Kidney (tissue), 14 donors: ENCODE results near the gene JMJD4. TPM values are rescaled to one million over a fixed set of nuclear protein-coding genes. Genes with fewer than 3 reads are reported as not detected.
A peak's percentile ranks its signal among the peaks of the same experiment; 100 is the strongest.

Experiments
- DNase-seq, 5 donors: peaks; one replicate each; pipeline ENCODE4 v3.0.0-alpha.2; 2013 to 2020
- FAIRE-seq: peaks from 2 replicates; lab custom pipeline; 2012; peaks lifted over from hg19 to GRCh38; lab: Jason Lieb, UNC
- H3K27ac ChIP-seq, 2 donors: one replicate each; pipeline ENCODE4 v1.7.0; 2013; ENCODE audit warnings: low read depth in 2 of 2, low read length in 2 of 2, inconsistent platforms in 1 of 2
- H3K27me3 ChIP-seq: one replicate; pipeline ENCODE4 v1.7.1; 2013; ENCODE audit warnings: low read length, inconsistent platforms; ENCODE audit not compliant: control insufficient read depth, insufficient read depth
- H3K36me3 ChIP-seq, 3 donors: one replicate each; pipeline versions ENCODE4 v1.7.0 to v1.7.1; 2013; ENCODE audit warnings: low read length in 3 of 3, control low read depth in 1 of 3, inconsistent platforms in 1 of 3; ENCODE audit not compliant: insufficient read depth in 3 of 3, control insufficient read depth in 2 of 3
- H3K4me1 ChIP-seq, 3 donors: one replicate each; pipeline versions ENCODE4 v1.7.0 to v1.7.1; 2013; ENCODE audit warnings: low read length in 3 of 3, inconsistent platforms in 1 of 3, low read depth in 1 of 3; ENCODE audit not compliant: control insufficient read depth in 2 of 3, insufficient read depth in 2 of 3
- H3K4me3 ChIP-seq, 3 donors: one replicate each; pipeline versions ENCODE4 v1.7.0 to v1.8.1; 2013; ENCODE audit warnings: low read length in 3 of 3, control low read depth in 1 of 3, inconsistent platforms in 1 of 3
- H3K9ac ChIP-seq, 3 donors: one replicate each; pipeline versions ENCODE4 v1.7.0 to v1.7.1; 2013; ENCODE audit warnings: low read length in 3 of 3, control low read depth in 1 of 3, inconsistent platforms in 1 of 3
- H3K9me3 ChIP-seq, 3 donors: one replicate each; pipeline versions ENCODE4 v1.7.0 to v1.7.1; 2013; ENCODE audit warnings: low read length in 3 of 3, control low read depth in 1 of 3, inconsistent platforms in 1 of 3; ENCODE audit not compliant: control insufficient read depth in 2 of 3, insufficient read depth in 1 of 3
- intact Hi-C: fragments of 100-400 bp; cut with DNase I; formaldehyde crosslinking; loops from one replicate; pipeline ENCODE4 v1.11.1; 2022
- polyA plus RNA-seq: library from polyadenylated mRNA; stranded (reverse); fragments of 350-450 nt; fragmentation: Illumina TruSeq; extraction: RNeasy Lipid Tissue Mini Kit (QIAGEN cat#74804); gene quantifications from one replicate; pipeline ENCODE4 v1.2.3, GENCODE V29; 2014; ENCODE audit warnings: low read depth, low replicate concordance; ENCODE audit not compliant: insufficient read depth
- total RNA-seq: library from RNA; stranded (reverse); fragmentation: NEBNext Ultra II Directional; extraction: Animal tissue kit (Norgen Biotek cat#: 25700); gene quantifications from one replicate; pipeline ENCODE4 v1.2.1, GENCODE V29; 2021
- TF ChIP-seq, protein P1 (sequence below): IDR thresholded peaks from 3 replicates; pipeline ENCODE4 v1.5.1; 2012; ENCODE audit warnings: mild to moderate bottlenecking, moderate library complexity, borderline replicate concordance; ENCODE audit not compliant: insufficient read depth; ENCODE audit errors: extremely low read depth
- donor health status: control.
- donor health status: control.
- donor health status: control.
- donor health status: control.
- donor health status: control.
- donor health status: DM: yes; HTN: yes; CAD: no.
- donor health status: Normal renal cell carcinoma (clear cell type).

JMJD4 gene
- total and polyA plus RNA-seq, 2 donors from 2014 or later: 12.6 to 15.9 TPM

GRCh38 chr1:227771326-227771725 lies 36.2 kb upstream of the JMJD4 start:
- DNase-seq (peak in 1 of 5 donors; percentile 49), FAIRE-seq (no peak)
- no peak overlapping the region for H3K4me3 ChIP-seq
- no peak overlapping the region for H3K9ac ChIP-seq
- intact Hi-C loops: no loop called here
- TF ChIP-seq, protein P1, sequence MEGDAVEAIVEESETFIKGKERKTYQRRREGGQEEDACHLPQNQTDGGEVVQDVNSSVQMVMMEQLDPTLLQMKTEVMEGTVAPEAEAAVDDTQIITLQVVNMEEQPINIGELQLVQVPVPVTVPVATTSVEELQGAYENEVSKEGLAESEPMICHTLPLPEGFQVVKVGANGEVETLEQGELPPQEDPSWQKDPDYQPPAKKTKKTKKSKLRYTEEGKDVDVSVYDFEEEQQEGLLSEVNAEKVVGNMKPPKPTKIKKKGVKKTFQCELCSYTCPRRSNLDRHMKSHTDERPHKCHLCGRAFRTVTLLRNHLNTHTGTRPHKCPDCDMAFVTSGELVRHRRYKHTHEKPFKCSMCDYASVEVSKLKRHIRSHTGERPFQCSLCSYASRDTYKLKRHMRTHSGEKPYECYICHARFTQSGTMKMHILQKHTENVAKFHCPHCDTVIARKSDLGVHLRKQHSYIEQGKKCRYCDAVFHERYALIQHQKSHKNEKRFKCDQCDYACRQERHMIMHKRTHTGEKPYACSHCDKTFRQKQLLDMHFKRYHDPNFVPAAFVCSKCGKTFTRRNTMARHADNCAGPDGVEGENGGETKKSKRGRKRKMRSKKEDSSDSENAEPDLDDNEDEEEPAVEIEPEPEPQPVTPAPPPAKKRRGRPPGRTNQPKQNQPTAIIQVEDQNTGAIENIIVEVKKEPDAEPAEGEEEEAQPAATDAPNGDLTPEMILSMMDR: no peak
- peaks cover 5 to 17% (median 8%) of the 10 kb centered on the region in 3 donors for H3K36me3 ChIP-seq
- no peak overlapping the region for H3K27ac ChIP-seq
- H3K27me3 ChIP-seq: no peaks in the 10 kb centered on the region
- H3K9me3 ChIP-seq: peaks cover 0 to 2% (median 0%) of the 10 kb centered on the region in 3 donors
- H3K4me1 ChIP-seq: peaks cover 0 to 7% (median 0%) of the 10 kb centered on the region in 3 donors

DNA sequence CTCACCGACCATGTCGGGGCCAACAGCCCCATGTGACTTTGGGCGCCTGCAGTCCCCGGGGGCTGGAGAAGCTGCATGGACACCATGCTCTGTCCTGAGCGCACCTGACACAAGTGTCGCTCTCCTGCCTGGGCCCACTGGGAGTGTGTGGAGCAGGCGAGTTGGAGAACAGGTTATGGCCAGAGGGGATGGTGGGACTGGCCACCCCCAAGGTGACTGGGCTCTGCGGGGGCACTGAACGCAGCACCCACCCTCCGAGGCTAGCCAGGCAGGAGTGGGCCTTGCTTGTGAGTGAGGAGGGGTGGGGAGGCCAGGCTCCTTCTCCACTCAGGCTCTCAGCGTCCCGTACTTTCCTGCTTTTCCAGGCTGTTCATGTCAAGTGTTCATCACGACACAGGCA lies 35.7 kb upstream of the JMJD4 start:
- intact Hi-C loops: no loop called here
- Histone ChIP-seq H3K4me3 (no peak overlapping the region), H3K9ac (no peak overlapping the region), H3K4me1 (peaks cover 0 to 7% (median 0%) of the 10 kb centered on the region in 3 donors), H3K27ac (no peak overlapping the region), H3K36me3 (peaks cover 5 to 17% (median 8%) of the 10 kb centered on the region in 3 donors), H3K27me3 (no peaks in the 10 kb centered on the region), H3K9me3 (peaks cover 0 to 2% (median 0%) of the 10 kb centered on the region in 3 donors)
- no peak for FAIRE-seq
- TF ChIP-seq, protein P1: no peak
- DNase-seq: peak in 1 of 5 donors; percentile 55

DNA sequence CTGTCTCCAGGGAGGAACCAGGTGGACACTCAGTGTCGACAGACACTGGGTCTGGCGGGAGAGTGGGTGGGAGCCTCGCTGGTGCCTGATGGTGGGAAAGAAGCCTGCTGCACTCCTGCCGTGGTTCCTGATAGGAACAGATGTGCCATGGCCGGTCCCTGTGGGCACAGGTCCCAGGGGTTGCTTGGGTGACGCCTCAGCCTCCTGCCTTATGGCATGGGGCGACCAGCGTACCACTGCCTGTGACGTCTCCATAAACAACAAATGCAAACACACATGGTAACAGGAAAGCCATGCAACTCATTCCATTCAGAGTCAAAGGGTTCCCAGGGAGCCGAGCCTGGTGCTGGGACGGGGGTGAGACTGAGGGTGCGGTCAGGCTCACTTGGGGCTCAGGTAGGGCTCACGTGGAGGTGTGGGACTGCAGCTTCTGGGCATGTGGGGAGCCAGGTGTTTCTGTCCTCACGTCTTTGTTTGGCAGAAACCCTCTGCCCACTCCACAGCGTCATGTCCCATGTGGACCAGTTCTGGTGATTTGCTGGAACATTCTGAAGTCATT lies 34.9 kb upstream of the JMJD4 start:
- Histone ChIP-seq H3K27me3 (no peaks in the 10 kb centered on the region), H3K4me3 (no peak overlapping the region), H3K9ac (no peak overlapping the region), H3K9me3 (peaks cover 0 to 2% (median 0%) of the 10 kb centered on the region in 3 donors), H3K4me1 (peaks cover 0 to 7% (median 0%) of the 10 kb centered on the region in 3 donors), H3K27ac (no peak overlapping the region), H3K36me3 (peaks cover 5 to 17% (median 8%) of the 10 kb centered on the region in 3 donors)
- FAIRE-seq (no peak), DNase-seq (peak in 1 of 5 donors; percentile 51)
- intact Hi-C loops: loop anchor here (10.0 kb wide), 1 partner anchor 175 kb away; the partner anchor contains the start of gene WNT9A
- TF ChIP-seq, protein P1: no peak
